Measurements from ENCODE around the gene KCNE3. TPM values are rescaled to one million over a fixed set of nuclear protein-coding genes. Genes with fewer than 3 reads are reported as not detected.

Gene KCNE3
- total RNA-seq, 1 experiment from 2014 or later: not detected

- Histone ChIP-seq H3K27me3 (ENCODE audit: insufficient read depth, low read length) (no peaks in the 10 kb centered on the region), H4K20me1 (ENCODE audit: insufficient read depth) (no peaks in the 10 kb centered on the region), H3K27ac (ENCODE audit: low read depth, low read length) (no peak overlapping the region), H3K9ac (ENCODE audit: low read length) (no peak overlapping the region), H3K4me2 (ENCODE audit: low read length) (no peak overlapping the region), H3K9me2 (ENCODE audit: insufficient read depth) (no peaks in the 10 kb centered on the region), H3K79me2 (ENCODE audit: insufficient read depth, low read length) (no peaks in the 10 kb centered on the region), H2AFZ (ENCODE audit: low read depth, low read length, poor library complexity, severe bottlenecking) (no peak overlapping the region), H3K9me3 (ENCODE audit: control insufficient read depth in 1 of 2, insufficient read depth in 1 of 2, low read depth in 1 of 2, low read length in 2 of 2) (no peaks in the 10 kb centered on the region), H3K4me1 (ENCODE audit: control insufficient read depth in 1 of 2, insufficient read depth in 2 of 2, low read length in 2 of 2) (no peaks in the 10 kb centered on the region), H3K36me3 (ENCODE audit: control insufficient read depth in 1 of 2, insufficient read depth in 2 of 2, low read length in 2 of 2) (no peaks in the 10 kb centered on the region), H3K4me3 (replicated peaks in 1 of 2; ENCODE audit: low read depth in 1 of 2, low read length in 2 of 2) (no peak overlapping the region)
- no TSS peak for BruUV-seq (replicated peaks)
- ATAC-seq: no peak
- TF ChIP-seq EZH2 (IDR thresholded peaks at IDR 0.05): no peak
- no peak for TF ChIP-seq ZFX (IDR thresholded peaks at IDR 0.05)
- no peak for TF ChIP-seq MAX (IDR thresholded peaks at IDR 0.05)
- no peak for TF ChIP-seq ATF3 (IDR thresholded peaks at IDR 0.05)
- TF ChIP-seq POLR2AphosphoS5 (IDR thresholded peaks at IDR 0.05; ENCODE audit: low read depth, low read length): no peak
- no peak for TF ChIP-seq ZBTB33 (IDR thresholded peaks at IDR 0.05; ENCODE audit: extremely low read depth, insufficient replicate concordance, low read length)
- TF ChIP-seq RAD21 (IDR thresholded peaks at IDR 0.05; ENCODE audit: low read depth): no peak
- TF ChIP-seq JUND (IDR thresholded peaks at IDR 0.05): no peak
- TF ChIP-seq CEBPB (IDR thresholded peaks at IDR 0.05; ENCODE audit: low read depth): no peak
- TF ChIP-seq POLR2A (IDR thresholded peaks at IDR 0.05; ENCODE audit: borderline replicate concordance, extremely low read depth, insufficient read depth, insufficient read length): no peak
- TF ChIP-seq CBX3 (IDR thresholded peaks at IDR 0.05; ENCODE audit: low read depth): no peak
- TF ChIP-seq ZNF274 (IDR thresholded peaks at IDR 0.05; ENCODE audit: low read depth, low read length): no peak
- TF ChIP-seq CTCF (IDR thresholded peaks at IDR 0.05 in 2 of 3, conservative IDR thresholded peaks at IDR 0.05 in 1 of 3; ENCODE audit: borderline replicate concordance in 1 of 3, insufficient read depth in 1 of 3, low read depth in 2 of 3, low read length in 2 of 3): no peak
- TF ChIP-seq ELF1 (IDR thresholded peaks at IDR 0.05; ENCODE audit: borderline replicate concordance, low read depth): no peak
- no peak for DNase-seq (ENCODE audit: low read depth, low spot score)
- ChIA-PET CTCF (no interaction called here), POLR2A (no interaction called here), RAD21 (ENCODE audit: low non-redundant PET in 1 of 2, low total read pairs in 2 of 2, uncharacterized antibody in 2 of 2, unreplicated experiment in 2 of 2) (no interaction called here)
- intact Hi-C loops (cut with micrococcal nuclease): no loop called here
Observed at GRCh38 chr11:74429205-74429604, 38.1 kb downstream of the KCNE3 start.

Data from HCT116 (cell line).